Liver (tissue), 3 donors: ENCODE measurements around the gene TMED10.

Source experiments
- EGR1 ChIP-seq, 2 donors: IDR thresholded peaks; 2 replicates each; pipeline ENCODE4 v1.6.1; 2016 to 2018; ENCODE audit warnings: antibody characterized with exemption in 2 of 2, low read depth in 2 of 2
- FOXA1 ChIP-seq: IDR thresholded peaks from 2 replicates; pipeline ENCODE4 v1.6.1; 2016; ENCODE audit warnings: antibody characterized with exemption
- GABPA ChIP-seq, 2 donors: IDR thresholded peaks in 1 of 2; conservative IDR thresholded peaks in 1 of 2; 2 replicates each; pipeline ENCODE4 v1.6.1; 2016; ENCODE audit warnings: antibody characterized with exemption in 2 of 2, mild to moderate bottlenecking in 1 of 2, moderate library complexity in 1 of 2
- JUND ChIP-seq, 2 donors: IDR thresholded peaks; 2 replicates each; pipeline ENCODE4 v1.6.1; 2016; ENCODE audit warnings: antibody characterized with exemption in 2 of 2
- RAD21 ChIP-seq, 2 donors: IDR thresholded peaks; 2 replicates each; pipeline ENCODE4 v1.6.1; 2016; ENCODE audit warnings: antibody characterized with exemption in 2 of 2, mild to moderate bottlenecking in 2 of 2
- SP1 ChIP-seq: IDR thresholded peaks from 2 replicates; pipeline ENCODE4 v1.6.1; 2018; ENCODE audit warnings: antibody characterized with exemption, mild to moderate bottlenecking
- TF ChIP-seq, protein P1 (sequence below): fragments of 150-350 bp; IDR thresholded peaks from 2 replicates; pipeline ENCODE4 v1.5.1; 2017; ENCODE audit warnings: improper control_type of control experiment, low read depth, low read length; ENCODE audit not compliant: missing input control
- TF ChIP-seq, protein P2 (sequence below): IDR thresholded peaks from 2 replicates; pipeline ENCODE4 v1.6.1; 2016; ENCODE audit warnings: antibody characterized with exemption, mild to moderate bottlenecking
- TF ChIP-seq, protein P3 (sequence below): IDR thresholded peaks from 2 replicates; pipeline ENCODE4 v1.6.1; 2016; ENCODE audit warnings: antibody characterized with exemption
- donor health status: healthy.
- donor health status: healthy.

DNA sequence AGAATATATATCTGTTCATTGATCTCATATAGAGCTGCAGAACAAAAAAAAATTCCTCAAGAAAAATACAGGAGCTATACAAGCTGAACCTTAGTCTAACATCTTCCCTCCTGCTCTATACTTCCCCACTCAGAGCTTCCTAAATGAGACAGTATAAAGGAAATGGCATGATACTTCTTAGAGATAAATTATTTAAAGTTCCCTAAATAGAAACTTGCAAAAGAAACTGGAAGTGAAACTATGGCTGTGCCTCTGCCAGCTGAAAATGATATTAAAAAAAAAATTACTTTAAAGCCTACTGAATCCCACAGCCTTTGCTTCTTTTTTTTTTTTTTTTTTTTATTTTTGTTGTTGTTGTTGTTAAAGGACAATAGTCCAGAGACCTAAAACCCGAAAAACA is 37.9 kb downstream of the TMED10 start:
- TF ChIP-seq, protein P1, sequence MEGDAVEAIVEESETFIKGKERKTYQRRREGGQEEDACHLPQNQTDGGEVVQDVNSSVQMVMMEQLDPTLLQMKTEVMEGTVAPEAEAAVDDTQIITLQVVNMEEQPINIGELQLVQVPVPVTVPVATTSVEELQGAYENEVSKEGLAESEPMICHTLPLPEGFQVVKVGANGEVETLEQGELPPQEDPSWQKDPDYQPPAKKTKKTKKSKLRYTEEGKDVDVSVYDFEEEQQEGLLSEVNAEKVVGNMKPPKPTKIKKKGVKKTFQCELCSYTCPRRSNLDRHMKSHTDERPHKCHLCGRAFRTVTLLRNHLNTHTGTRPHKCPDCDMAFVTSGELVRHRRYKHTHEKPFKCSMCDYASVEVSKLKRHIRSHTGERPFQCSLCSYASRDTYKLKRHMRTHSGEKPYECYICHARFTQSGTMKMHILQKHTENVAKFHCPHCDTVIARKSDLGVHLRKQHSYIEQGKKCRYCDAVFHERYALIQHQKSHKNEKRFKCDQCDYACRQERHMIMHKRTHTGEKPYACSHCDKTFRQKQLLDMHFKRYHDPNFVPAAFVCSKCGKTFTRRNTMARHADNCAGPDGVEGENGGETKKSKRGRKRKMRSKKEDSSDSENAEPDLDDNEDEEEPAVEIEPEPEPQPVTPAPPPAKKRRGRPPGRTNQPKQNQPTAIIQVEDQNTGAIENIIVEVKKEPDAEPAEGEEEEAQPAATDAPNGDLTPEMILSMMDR, result no peak
- TF ChIP-seq JUND (IDR thresholded peaks at IDR 0.05), result no peak
- TF ChIP-seq, protein P2, sequence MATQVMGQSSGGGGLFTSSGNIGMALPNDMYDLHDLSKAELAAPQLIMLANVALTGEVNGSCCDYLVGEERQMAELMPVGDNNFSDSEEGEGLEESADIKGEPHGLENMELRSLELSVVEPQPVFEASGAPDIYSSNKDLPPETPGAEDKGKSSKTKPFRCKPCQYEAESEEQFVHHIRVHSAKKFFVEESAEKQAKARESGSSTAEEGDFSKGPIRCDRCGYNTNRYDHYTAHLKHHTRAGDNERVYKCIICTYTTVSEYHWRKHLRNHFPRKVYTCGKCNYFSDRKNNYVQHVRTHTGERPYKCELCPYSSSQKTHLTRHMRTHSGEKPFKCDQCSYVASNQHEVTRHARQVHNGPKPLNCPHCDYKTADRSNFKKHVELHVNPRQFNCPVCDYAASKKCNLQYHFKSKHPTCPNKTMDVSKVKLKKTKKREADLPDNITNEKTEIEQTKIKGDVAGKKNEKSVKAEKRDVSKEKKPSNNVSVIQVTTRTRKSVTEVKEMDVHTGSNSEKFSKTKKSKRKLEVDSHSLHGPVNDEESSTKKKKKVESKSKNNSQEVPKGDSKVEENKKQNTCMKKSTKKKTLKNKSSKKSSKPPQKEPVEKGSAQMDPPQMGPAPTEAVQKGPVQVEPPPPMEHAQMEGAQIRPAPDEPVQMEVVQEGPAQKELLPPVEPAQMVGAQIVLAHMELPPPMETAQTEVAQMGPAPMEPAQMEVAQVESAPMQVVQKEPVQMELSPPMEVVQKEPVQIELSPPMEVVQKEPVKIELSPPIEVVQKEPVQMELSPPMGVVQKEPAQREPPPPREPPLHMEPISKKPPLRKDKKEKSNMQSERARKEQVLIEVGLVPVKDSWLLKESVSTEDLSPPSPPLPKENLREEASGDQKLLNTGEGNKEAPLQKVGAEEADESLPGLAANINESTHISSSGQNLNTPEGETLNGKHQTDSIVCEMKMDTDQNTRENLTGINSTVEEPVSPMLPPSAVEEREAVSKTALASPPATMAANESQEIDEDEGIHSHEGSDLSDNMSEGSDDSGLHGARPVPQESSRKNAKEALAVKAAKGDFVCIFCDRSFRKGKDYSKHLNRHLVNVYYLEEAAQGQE, result no peak
- no peak for TF ChIP-seq EGR1 (IDR thresholded peaks at IDR 0.05; ENCODE audit: low read depth in 2 of 2)
- TF ChIP-seq SP1, result no peak
- TF ChIP-seq FOXA1, result no peak
- peak in 1 of 2 donors; percentile 4 for TF ChIP-seq RAD21 (IDR thresholded peaks at IDR 0.05)
- TF ChIP-seq, protein P3, sequence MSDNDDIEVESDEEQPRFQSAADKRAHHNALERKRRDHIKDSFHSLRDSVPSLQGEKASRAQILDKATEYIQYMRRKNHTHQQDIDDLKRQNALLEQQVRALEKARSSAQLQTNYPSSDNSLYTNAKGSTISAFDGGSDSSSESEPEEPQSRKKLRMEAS, result no peak
- no peak for TF ChIP-seq GABPA (IDR thresholded peaks at IDR 0.05 in 1 of 2, conservative IDR thresholded peaks at IDR 0.05 in 1 of 2)
